Activated CD4-positive, alpha-beta T cell treated with anti-CD3 and anti-CD28 coated beads, Interleukin-2, Interleukin-6, amounts not matched to agents 100 ng/mL and 50 ng/mL, durations not matched to agents 16 hours and 8 hours (primary cell): ENCODE results near the gene LRIG1.

Experiments
- DNase-seq: peaks from one replicate; pipeline ENCODE4 v3.0.0-alpha.2; 2020

Gene LRIG1

GRCh38 chr3:66416556-66417304 is 84.1 kb downstream of the LRIG1 start:
- no peak for DNase-seq

- no peak for DNase-seq
Measured at GRCh38 chr3:66415867-66416428, 84.9 kb downstream of the LRIG1 start.

DNA sequence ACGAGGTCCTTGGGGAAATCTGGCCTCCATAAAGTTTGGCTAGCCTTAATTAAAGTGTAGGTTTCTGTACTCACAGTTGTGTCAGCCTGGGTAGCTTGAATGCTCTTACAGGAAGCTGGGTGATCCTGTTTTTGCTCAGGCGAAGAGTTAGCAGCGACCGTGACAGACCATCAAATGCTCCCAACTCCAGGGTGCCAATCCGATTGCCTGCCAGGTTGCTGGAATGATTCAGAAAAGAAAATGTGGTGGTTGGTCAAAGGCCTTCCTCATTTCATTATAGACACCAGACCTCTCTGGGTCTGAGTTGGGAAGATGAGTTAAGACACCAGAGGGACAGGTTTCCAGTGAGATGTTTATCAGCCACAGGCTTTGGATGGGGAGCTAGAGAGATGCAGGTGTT is 86.0 kb downstream of the LRIG1 start:
- DNase-seq = no peak

- peak; percentile 39 for DNase-seq
Measured at GRCh38 chr3:66413151-66413751, 87.6 kb downstream of the LRIG1 start.

DNA sequence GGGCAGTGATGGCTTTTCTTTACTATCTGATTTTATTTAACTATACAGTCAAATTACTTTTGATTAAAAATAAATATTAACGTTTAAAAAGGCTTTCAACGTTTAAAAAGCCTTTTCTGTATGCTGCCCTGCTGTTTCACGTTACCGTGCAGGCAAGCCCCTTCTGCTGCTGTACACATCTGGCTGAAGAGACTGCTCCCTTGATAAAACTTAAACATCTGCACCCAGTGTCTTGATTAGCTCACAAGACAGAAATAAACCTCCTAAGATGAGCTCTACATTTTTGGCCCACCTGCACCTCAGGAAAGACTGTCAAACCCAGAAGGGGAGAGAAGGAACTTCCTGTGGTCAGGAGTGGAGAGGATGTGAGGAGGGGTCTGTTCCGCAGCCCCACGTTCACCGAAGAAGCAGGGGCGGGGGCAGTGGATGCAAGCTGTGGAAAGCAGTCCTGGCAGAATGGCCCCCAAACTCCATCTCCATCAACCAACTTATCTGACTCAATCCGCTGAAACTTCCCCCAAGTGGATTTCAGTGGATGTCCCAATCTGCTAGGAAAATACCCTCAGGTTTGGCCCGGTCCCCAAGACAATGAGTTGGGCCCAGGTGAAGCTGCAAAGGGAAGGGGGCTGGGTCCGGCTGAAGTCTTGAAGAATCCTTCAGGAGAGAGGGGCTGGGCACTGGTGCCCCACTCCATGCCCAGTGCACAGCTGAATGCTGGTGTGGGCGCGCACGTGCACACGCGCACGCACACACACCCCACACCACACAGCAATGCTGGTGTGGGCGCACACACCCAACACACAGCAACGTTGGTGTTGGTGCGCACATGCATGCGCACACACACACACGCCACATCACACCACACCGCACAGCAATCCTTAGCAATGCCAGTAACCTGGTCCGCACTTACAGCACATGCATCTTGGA is 88.6 kb downstream of the LRIG1 start:
- no peak for DNase-seq

DNA sequence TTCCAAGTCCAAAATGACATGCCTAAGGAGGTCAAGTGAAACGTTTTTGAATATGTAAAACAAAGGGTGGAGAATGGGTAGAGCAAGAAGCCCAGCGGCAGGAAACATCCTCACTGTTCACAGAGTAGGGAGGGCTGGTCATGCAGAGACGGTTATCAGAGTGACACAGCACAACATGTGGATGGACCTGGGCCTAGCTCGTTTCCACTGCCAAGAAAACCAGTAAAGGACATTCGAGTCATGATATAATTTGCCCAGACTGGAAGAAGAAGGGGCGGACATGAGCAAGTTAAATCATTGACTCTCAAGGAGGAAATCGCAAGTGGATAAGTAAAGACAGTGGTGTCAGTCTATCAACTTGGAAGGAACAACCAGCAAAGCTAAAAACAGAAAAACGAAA is 89.3 kb downstream of the LRIG1 start:
- DNase-seq = no peak

GRCh38 chr3:66410976-66411375 is 89.8 kb downstream of the LRIG1 start:
- DNase-seq = no peak

DNA sequence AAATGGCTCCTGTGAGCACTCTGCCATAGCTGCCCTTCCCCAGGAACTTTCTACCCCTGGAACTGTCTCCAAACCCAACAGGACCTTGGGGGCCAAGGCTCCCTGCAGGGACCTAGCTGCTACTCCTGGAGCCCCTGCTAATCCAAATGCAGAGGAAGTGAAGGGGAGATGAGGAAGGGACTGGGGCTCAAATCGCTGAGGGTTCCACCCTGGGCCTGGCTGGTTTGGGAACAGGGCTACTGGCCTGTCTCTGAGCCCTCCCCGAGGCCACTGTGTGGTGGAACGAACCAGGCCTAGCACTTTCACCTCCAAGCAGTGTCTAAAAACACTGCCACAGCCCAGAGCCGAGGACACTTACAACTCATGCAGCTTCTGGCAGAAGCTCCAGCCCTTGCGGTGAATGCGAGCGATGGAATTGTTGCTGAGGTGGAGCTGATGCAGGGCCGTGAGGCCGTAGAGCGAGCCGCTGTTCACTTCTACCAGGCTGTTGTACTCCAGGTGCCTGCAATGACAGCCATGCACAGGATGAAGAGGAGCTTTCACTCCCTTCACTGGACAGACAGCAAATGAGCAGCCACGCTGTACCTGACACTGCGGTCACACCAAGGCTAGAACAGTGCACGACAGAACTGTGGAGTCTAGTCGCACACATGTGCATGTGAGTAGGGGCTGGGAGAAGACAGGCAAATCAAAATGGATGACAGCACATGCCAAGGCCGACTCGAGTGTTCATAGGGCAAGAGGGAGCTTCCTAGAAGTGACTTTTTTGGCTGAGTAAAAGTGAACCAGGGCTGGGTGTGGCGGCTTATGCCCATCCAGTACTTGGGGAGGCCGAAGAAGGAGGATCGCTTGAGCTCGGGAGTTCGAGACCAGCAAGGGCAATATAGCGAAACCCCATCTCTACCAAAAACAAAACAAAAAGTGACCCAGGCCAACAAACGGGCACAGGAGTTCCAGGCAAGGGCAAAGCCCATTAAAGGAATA is 90.8 kb downstream of the LRIG1 start:
- no peak for DNase-seq

- DNase-seq = peak; percentile 83
Measured at GRCh38 chr3:66407611-66408218, 93.1 kb downstream of the LRIG1 start.

DNA sequence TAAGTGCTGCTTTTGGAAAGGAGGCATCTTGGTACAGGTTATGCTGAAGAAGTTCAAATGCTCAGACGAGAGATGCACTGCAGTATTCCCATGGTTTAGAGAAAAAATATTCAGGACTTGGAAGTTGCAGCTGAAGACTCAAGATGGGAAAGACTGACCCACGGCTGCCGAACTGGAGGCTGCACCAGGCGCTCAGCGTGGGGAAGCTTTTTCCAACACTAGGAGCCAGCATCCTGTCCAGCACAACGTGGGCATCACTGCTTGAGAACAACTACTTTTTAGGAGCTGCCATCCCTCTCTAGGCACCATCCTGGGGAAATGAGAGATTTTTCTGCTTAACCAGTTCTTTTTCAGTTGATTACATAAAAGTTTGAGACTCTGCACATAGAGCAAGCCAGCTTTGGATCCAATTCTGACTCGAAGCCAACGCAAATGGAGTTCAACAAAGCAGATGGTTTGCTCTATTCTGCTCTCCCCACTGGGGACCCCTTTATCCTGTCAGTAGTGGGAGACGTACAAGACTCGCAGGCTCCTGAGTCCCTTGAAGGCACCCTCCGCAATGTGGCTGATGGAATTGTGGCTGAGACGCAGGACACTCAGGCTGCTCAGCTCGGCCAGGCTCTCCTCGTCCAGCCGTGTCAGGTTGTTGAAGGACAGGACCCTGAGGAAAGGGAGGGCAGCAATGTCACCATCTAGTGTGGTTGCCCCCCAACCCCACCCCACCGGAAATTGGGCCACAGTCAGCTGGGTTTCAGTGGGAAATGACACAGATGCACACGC is 93.8 kb downstream of the LRIG1 start:
- DNase-seq = no peak

DNA sequence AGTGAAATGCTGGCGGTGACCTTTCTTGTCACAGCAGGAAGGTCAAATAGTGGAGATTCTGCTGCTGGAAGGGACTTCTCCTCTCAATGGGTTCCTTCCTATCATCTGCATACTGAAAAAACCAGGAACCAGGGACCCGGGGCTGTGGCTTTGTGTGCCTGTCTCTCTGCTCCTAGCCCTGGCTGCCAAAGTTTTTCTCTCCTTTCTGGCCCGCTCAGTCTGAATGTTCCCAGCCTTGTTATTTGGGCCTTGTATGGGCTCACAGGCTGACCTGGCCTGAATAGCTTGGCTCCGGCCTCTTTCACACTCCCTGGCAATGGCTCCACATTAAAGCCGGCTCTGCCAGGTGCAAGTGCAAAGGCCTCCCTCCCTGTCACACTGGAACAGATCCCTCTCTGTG is 94.7 kb downstream of the LRIG1 start:
- DNase-seq = no peak

DNA sequence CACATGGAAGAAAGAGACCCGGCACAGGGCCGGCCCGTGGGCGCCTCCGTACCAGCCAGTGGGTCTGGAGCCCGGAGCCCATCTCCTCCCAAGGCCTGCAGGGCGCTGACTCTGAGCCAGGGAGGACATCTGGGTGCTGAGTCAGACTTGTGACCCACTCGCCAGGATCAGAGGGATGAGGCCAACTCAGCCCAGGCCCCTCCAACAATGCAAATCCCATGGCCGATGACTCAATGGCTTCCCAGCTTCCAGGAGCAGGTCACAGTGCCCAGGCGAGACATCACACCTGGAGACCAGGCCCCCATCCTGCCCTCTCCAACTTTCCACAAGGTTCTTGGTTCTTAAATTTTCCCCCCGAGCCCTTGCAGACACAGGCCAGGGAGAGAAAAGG is 95.1 kb downstream of the LRIG1 start:
- no peak for DNase-seq

DNA sequence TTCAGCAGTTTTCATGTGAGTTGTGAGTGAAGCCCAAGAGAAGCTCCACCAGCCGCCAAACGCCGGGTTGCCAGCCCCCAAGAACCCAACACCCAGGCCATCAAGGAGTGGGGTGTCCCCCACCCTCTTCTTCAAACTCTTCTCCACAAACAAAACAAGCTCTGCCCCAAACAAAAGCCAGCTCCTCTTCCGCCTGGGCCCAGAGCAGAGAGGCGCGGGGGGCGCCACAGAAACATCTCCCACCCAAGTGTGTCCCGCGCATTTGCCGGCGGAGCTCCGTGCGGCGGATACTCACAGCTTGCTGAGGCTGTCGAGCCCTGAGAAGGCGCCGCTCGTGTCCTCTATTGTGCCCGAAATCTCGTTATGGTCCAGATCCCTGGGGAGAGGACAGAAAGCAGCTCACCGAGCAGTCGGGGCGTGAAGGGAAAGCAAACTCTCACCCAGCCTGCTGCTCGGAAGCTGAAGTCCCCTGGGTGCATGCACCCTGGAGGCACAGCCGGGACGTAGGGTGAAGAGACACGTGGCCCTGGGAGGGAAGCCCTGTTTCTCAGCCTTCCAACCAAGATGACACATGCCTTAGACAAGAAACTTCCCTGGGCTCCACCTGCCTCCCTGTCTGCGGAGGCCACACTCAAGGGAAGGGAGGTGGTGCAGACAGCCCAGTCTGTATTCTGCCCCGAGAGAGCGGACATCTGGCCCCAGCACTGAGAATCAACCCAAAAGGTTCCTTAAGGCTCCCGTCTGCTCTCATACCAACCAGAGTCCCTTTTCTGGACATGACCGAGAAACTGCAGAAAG is 95.7 kb downstream of the LRIG1 start:
- DNase-seq = no peak

GRCh38 chr3:66404197-66404596 is 96.6 kb downstream of the LRIG1 start:
- no peak for DNase-seq

DNA sequence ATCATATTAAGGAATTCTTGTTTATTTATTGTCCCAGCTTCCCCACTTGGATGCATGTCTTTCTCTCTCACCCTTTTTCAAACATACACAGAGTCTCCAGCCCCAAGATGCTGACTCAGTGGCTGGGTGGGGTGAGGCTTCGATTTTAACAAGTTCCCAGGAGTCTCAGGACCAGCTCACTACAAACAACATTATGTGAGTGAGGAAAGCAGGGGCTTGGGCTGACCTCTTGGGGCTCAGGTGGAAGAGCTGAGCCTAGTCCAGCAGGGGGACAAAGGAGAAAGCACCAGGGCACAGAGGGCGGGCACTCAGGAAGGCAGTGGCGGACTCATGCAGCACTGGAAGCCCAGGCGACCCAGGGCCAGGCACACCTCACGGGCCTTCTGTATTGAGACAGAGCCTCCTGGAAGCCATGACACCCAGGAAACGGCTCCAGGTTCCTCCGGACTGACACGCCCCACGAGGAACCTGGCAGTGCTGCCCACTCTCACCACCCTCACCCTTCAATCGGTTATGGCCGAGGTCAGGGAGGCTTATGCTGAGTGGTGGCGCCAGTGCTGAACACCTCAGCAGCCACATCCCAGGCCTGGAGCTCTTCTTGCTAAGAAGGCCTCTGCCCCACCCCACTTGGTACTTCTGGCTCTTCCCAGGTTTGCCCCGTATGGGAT is 97.4 kb downstream of the LRIG1 start:
- DNase-seq = no peak

GRCh38 chr3:66402596-66403290 is 98.1 kb downstream of the LRIG1 start:
- DNase-seq = no peak

DNA sequence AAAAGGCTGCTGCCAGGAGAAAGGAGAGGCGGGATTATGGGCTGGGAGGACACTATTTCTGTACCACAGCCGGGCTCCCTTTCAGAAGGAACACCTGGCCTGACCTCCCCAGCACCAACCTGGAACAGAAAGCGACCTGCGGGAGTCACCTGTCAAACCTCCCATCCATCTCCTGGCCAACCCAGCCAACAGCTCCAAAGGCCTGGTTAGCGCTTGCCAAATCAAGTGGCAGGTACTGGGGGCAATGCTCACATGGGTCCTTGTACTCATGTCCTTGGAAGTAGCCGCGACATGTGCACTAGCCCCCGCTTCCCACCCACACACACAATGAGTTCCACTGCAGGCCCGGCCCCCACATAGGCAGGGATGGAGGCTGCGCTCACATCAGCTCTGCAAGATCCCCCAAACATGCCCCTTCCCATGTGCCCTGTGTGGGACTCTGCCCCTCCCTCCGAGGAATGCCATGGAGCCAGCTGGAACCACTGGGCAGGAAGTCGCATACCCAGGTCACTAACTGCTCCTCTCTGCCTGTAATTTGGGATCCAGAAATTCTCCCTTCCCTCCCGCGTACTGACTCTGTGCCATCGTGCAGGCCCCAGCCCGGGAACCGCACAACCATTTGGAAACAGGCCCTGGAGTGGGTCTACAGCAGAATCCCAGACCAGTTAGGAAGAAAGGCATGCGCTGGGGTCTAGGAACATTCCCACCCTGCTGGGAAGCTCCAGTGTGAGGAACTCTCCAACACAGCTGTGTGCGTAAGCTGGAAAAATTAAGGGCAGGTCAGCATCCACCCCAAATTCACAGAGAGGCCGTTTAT is 98.9 kb downstream of the LRIG1 start:
- DNase-seq = no peak

GRCh38 chr3:66401157-66401550 is 99.7 kb downstream of the LRIG1 start:
- DNase-seq = no peak
